ENCODE measurements around the gene ZBTB25. TPM values are rescaled to one million over a fixed set of nuclear protein-coding genes. Genes with fewer than 3 reads are reported as not detected.
A peak's percentile ranks its signal among the peaks of the same experiment; 100 is the strongest.

The ZBTB25 gene
- total and polyA plus RNA-seq, 2 donors from 2014 or later, result 4.3 to 17.8 TPM

GRCh38 chr14:64464651-64465050 lies 39.0 kb downstream of the ZBTB25 start:
- Histone ChIP-seq H3K36me3 (ENCODE audit: control insufficient read depth in 2 of 3, insufficient read depth in 3 of 3, low read length in 3 of 3) (peaks cover 0 to under 1% (median 0%) of the 10 kb centered on the region in 3 donors), H3K4me3 (ENCODE audit: low read length in 3 of 3) (peak overlapping the region; percentile 49 to 86 (median 62)), H3K27me3 (ENCODE audit: control insufficient read depth, insufficient read depth, low read length) (no peaks in the 10 kb centered on the region), H3K9ac (ENCODE audit: low read length in 3 of 3) (peak overlapping the region in 2 of 3 donors; percentile 23 to 67), H3K4me1 (ENCODE audit: control insufficient read depth in 2 of 3, insufficient read depth in 2 of 3, low read depth in 1 of 3, low read length in 3 of 3) (peaks cover 0 to 5% (median 0%) of the 10 kb centered on the region in 3 donors), H3K27ac (ENCODE audit: low read depth in 2 of 2, low read length in 2 of 2) (no peak overlapping the region), H3K9me3 (ENCODE audit: control insufficient read depth in 2 of 3, insufficient read depth in 1 of 3, low read length in 3 of 3) (no peaks in the 10 kb centered on the region)
- FAIRE-seq, result no peak
- TF ChIP-seq, protein P1, sequence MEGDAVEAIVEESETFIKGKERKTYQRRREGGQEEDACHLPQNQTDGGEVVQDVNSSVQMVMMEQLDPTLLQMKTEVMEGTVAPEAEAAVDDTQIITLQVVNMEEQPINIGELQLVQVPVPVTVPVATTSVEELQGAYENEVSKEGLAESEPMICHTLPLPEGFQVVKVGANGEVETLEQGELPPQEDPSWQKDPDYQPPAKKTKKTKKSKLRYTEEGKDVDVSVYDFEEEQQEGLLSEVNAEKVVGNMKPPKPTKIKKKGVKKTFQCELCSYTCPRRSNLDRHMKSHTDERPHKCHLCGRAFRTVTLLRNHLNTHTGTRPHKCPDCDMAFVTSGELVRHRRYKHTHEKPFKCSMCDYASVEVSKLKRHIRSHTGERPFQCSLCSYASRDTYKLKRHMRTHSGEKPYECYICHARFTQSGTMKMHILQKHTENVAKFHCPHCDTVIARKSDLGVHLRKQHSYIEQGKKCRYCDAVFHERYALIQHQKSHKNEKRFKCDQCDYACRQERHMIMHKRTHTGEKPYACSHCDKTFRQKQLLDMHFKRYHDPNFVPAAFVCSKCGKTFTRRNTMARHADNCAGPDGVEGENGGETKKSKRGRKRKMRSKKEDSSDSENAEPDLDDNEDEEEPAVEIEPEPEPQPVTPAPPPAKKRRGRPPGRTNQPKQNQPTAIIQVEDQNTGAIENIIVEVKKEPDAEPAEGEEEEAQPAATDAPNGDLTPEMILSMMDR (IDR thresholded peaks at IDR 0.05; ENCODE audit: borderline replicate concordance, extremely low read depth, insufficient read depth), result no peak
- DNase-seq, result peak in 2 of 5 donors; percentile 20 to 41
- intact Hi-C loops (cut with DNase I), result no loop called here

DNA sequence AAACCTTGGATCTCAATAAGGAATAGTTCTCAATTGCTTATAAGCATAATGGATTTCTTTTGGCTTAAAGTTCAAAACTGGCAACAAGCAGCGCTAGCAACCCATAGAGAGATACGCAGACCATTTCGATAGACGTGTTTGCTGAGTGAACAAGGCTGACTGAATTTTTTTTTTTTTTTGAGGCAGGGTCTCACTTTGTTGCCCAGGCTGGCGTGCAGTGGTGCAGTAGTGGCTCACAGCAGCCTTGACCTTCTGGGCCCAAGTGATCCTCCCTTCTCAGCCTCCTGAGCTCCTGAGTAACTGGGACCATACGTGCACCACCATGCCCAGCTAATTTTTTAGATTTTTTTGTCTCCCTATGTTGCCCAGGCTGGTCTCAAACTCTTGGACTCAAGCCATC lies 39.8 kb downstream of the ZBTB25 start:
- Histone ChIP-seq H3K27me3 (ENCODE audit: control insufficient read depth, insufficient read depth, low read length) (no peaks in the 10 kb centered on the region), H3K9ac (ENCODE audit: low read length in 3 of 3) (no peak overlapping the region), H3K9me3 (ENCODE audit: control insufficient read depth in 2 of 3, insufficient read depth in 1 of 3, low read length in 3 of 3) (no peaks in the 10 kb centered on the region), H3K36me3 (ENCODE audit: control insufficient read depth in 2 of 3, insufficient read depth in 3 of 3, low read length in 3 of 3) (peaks cover 0 to 4% (median 0%) of the 10 kb centered on the region in 3 donors), H3K4me1 (ENCODE audit: control insufficient read depth in 2 of 3, insufficient read depth in 2 of 3, low read depth in 1 of 3, low read length in 3 of 3) (peaks cover 0 to 5% (median 0%) of the 10 kb centered on the region in 3 donors), H3K27ac (ENCODE audit: low read depth in 2 of 2, low read length in 2 of 2) (no peak overlapping the region), H3K4me3 (ENCODE audit: low read length in 3 of 3) (no peak overlapping the region)
- TF ChIP-seq, protein P1 (IDR thresholded peaks at IDR 0.05; ENCODE audit: borderline replicate concordance, extremely low read depth, insufficient read depth), result no peak
- FAIRE-seq (no peak), DNase-seq (no peak)
- intact Hi-C loops (cut with DNase I), result no loop called here

GRCh38 chr14:64463195-64463594 lies 40.4 kb downstream of the ZBTB25 start:
- Histone ChIP-seq H3K9me3 (ENCODE audit: control insufficient read depth in 2 of 3, insufficient read depth in 1 of 3, low read length in 3 of 3) (no peaks in the 10 kb centered on the region), H3K4me1 (ENCODE audit: control insufficient read depth in 2 of 3, insufficient read depth in 2 of 3, low read depth in 1 of 3, low read length in 3 of 3) (peaks cover 0 to 5% (median 0%) of the 10 kb centered on the region in 3 donors), H3K9ac (ENCODE audit: low read length in 3 of 3) (no peak overlapping the region), H3K27ac (ENCODE audit: low read depth in 2 of 2, low read length in 2 of 2) (no peak overlapping the region), H3K27me3 (ENCODE audit: control insufficient read depth, insufficient read depth, low read length) (no peaks in the 10 kb centered on the region), H3K4me3 (ENCODE audit: low read length in 3 of 3) (no peak overlapping the region), H3K36me3 (ENCODE audit: control insufficient read depth in 2 of 3, insufficient read depth in 3 of 3, low read length in 3 of 3) (peaks cover 0 to 4% (median 0%) of the 10 kb centered on the region in 3 donors)
- FAIRE-seq (no peak), DNase-seq (no peak)
- intact Hi-C loops (cut with DNase I), result no loop called here
- TF ChIP-seq, protein P1 (IDR thresholded peaks at IDR 0.05; ENCODE audit: borderline replicate concordance, extremely low read depth, insufficient read depth), result no peak

DNA sequence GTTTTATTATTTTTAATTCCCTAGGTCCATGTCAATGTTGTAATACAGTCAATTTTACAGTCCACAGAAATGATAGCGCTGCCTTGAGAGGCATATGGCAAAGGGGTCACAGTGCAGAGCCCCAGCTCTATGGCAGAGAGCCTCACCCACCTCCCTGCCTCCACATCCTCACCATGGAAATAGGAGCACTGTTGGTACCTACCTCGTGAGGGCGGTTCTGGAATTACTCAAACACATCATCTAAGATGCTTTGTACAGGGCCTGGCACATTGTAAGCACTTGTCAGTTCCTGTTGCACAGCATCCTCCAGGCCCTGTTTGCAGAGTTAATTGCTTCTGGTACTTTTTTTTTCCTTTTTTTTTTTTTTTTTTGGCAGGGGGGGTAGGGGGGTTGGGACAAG lies 42.4 kb downstream of the ZBTB25 start:
- no peak overlapping the region for H3K9ac ChIP-seq (ENCODE audit: low read length in 3 of 3)
- no peak overlapping the region for H3K27ac ChIP-seq (ENCODE audit: low read depth in 2 of 2, low read length in 2 of 2)
- H3K36me3 ChIP-seq (ENCODE audit: control insufficient read depth in 2 of 3, insufficient read depth in 3 of 3, low read length in 3 of 3), result peaks cover 0 to 4% (median 2%) of the 10 kb centered on the region in 3 donors
- peaks cover 0 to 5% (median 0%) of the 10 kb centered on the region in 3 donors for H3K4me1 ChIP-seq (ENCODE audit: control insufficient read depth in 2 of 3, insufficient read depth in 2 of 3, low read depth in 1 of 3, low read length in 3 of 3)
- DNase-seq (no peak), FAIRE-seq (no peak)
- intact Hi-C loops (cut with DNase I), result no loop called here
- H3K9me3 ChIP-seq (ENCODE audit: control insufficient read depth in 2 of 3, insufficient read depth in 1 of 3, low read length in 3 of 3), result no peaks in the 10 kb centered on the region
- no peaks in the 10 kb centered on the region for H3K27me3 ChIP-seq (ENCODE audit: control insufficient read depth, insufficient read depth, low read length)
- H3K4me3 ChIP-seq (ENCODE audit: low read length in 3 of 3), result no peak overlapping the region
- TF ChIP-seq, protein P1 (IDR thresholded peaks at IDR 0.05; ENCODE audit: borderline replicate concordance, extremely low read depth, insufficient read depth), result no peak

All from kidney (tissue), 14 donors.